Activated T-helper 2 cell treated with anti-CD3 and anti-CD28 coated beads, Interferon-gamma antibody, Interleukin-2, Interleukin-4, amounts not matched to agents 10 μg/mL and 5 μg/mL and 100 μg/mL, durations not matched to agents 14 hours and 24 hours and 36 hours (primary cell): ENCODE results near the gene METTL5. TPM values are rescaled to one million over a fixed set of nuclear protein-coding genes. Genes with fewer than 3 reads are reported as not detected.

ENCODE experiments used
- DNase-seq: peaks from one replicate; pipeline ENCODE4 v3.0.0; 2021; ENCODE audit warnings: low spot score
- H3K27ac Mint-ChIP-seq: one replicate; pipeline ENCODE4 v1.8.0; 2021; ENCODE audit warnings: mixed read lengths
- H3K27me3 Mint-ChIP-seq: one replicate; pipeline ENCODE4 v1.8.0; 2021; ENCODE audit warnings: low read depth, mixed read lengths
- H3K36me3 Mint-ChIP-seq: one replicate; pipeline ENCODE4 v1.8.0; 2021; ENCODE audit warnings: low read depth, mixed read lengths
- H3K4me1 Mint-ChIP-seq: one replicate; pipeline ENCODE4 v1.8.0; 2021; ENCODE audit warnings: low read depth, mixed read lengths
- H3K4me3 Mint-ChIP-seq: one replicate; pipeline ENCODE4 v1.8.0; 2021; ENCODE audit warnings: low read depth, mild to moderate bottlenecking, moderate library complexity, mixed read lengths
- H3K9me3 Mint-ChIP-seq: one replicate; pipeline ENCODE4 v1.8.0; 2021; ENCODE audit warnings: mixed read lengths
- intact Hi-C: fragments of 100-400 bp; cut with micrococcal nuclease; formaldehyde crosslinking; loops from one replicate; pipeline ENCODE4 v1.15.1; 2023
- total RNA-seq: library from RNA; stranded (reverse); gene quantifications from 2 replicates; pipeline ENCODE4 v1.2.3, GENCODE V29; 2022

Gene METTL5
- total RNA-seq, 1 donor from 2014 or later = 95.2 TPM

- H3K9me3 Mint-ChIP-seq = no peaks in the 10 kb centered on the region
- intact Hi-C loops = loop anchor here (10.0 kb wide), 1 partner anchor 433 kb away; the partner anchor contains the start of gene LRP2
- peaks cover 19% of the 10 kb centered on the region for H3K36me3 Mint-ChIP-seq
- peaks cover 6% of the 10 kb centered on the region for H3K27me3 Mint-ChIP-seq
- H3K4me3 Mint-ChIP-seq = peak overlapping the region; percentile 58
- DNase-seq = no peak
- peaks cover 12% of the 10 kb centered on the region for H3K4me1 Mint-ChIP-seq
- no peak overlapping the region for H3K27ac Mint-ChIP-seq
Observed at GRCh38 chr2:169797601-169798000, 27.1 kb downstream of the METTL5 start.

GRCh38 chr2:169796441-169796840, 28.3 kb downstream of the METTL5 start:
- no peak overlapping the region for H3K4me3 Mint-ChIP-seq
- H3K27ac Mint-ChIP-seq = no peak overlapping the region
- no peak for DNase-seq
- peaks cover 8% of the 10 kb centered on the region for H3K27me3 Mint-ChIP-seq
- intact Hi-C loops = loop anchor here (10.0 kb wide), 1 partner anchor 432 kb away; the partner anchor contains the start of gene LRP2
- H3K36me3 Mint-ChIP-seq = peaks cover 10% of the 10 kb centered on the region
- peaks cover 9% of the 10 kb centered on the region for H3K4me1 Mint-ChIP-seq
- H3K9me3 Mint-ChIP-seq = no peaks in the 10 kb centered on the region

GRCh38 chr2:169795181-169795580, 29.5 kb downstream of the METTL5 start:
- Mint-ChIP-seq H3K36me3 (peaks cover 4% of the 10 kb centered on the region), H3K27me3 (peaks cover 8% of the 10 kb centered on the region), H3K4me3 (no peak overlapping the region), H3K4me1 (peaks cover 6% of the 10 kb centered on the region), H3K9me3 (no peaks in the 10 kb centered on the region), H3K27ac (no peak overlapping the region)
- intact Hi-C loops = loop anchor here (10.0 kb wide), 1 partner anchor 430 kb away; the partner anchor contains the start of gene LRP2
- DNase-seq = no peak

GRCh38 chr2:169790581-169790980, 34.1 kb downstream of the METTL5 start:
- no peaks in the 10 kb centered on the region for H3K36me3 Mint-ChIP-seq
- H3K27me3 Mint-ChIP-seq = peaks cover 30% of the 10 kb centered on the region
- intact Hi-C loops = loop anchor here (10.0 kb wide), 1 partner anchor 426 kb away; the partner anchor contains the start of gene LRP2
- no peaks in the 10 kb centered on the region for H3K9me3 Mint-ChIP-seq
- H3K27ac Mint-ChIP-seq = no peak overlapping the region
- no peak overlapping the region for H3K4me3 Mint-ChIP-seq
- peaks cover 5% of the 10 kb centered on the region for H3K4me1 Mint-ChIP-seq
- DNase-seq = no peak

- intact Hi-C loops = no loop called here
- DNase-seq = no peak
- H3K27me3 Mint-ChIP-seq = peaks cover 5% of the 10 kb centered on the region
- H3K4me3 Mint-ChIP-seq = no peak overlapping the region
- no peaks in the 10 kb centered on the region for H3K9me3 Mint-ChIP-seq
- H3K27ac Mint-ChIP-seq = no peak overlapping the region
- peaks cover 4% of the 10 kb centered on the region for H3K4me1 Mint-ChIP-seq
- H3K36me3 Mint-ChIP-seq = no peaks in the 10 kb centered on the region
Observed at GRCh38 chr2:169782513-169782912, 42.2 kb downstream of the METTL5 start.

GRCh38 chr2:169781249-169782013, 43.3 kb downstream of the METTL5 start:
- H3K27ac Mint-ChIP-seq = no peak overlapping the region
- H3K4me3 Mint-ChIP-seq = no peak overlapping the region
- intact Hi-C loops = no loop called here
- H3K36me3 Mint-ChIP-seq = no peaks in the 10 kb centered on the region
- DNase-seq = no peak
- H3K27me3 Mint-ChIP-seq = peaks cover 4% of the 10 kb centered on the region
- H3K4me1 Mint-ChIP-seq = peaks cover 4% of the 10 kb centered on the region
- no peaks in the 10 kb centered on the region for H3K9me3 Mint-ChIP-seq

GRCh38 chr2:169778446-169778845, 46.3 kb downstream of the METTL5 start:
- Mint-ChIP-seq H3K4me1 (peaks cover 7% of the 10 kb centered on the region), H3K27ac (no peak overlapping the region), H3K36me3 (no peaks in the 10 kb centered on the region), H3K4me3 (no peak overlapping the region), H3K27me3 (peaks cover 4% of the 10 kb centered on the region), H3K9me3 (no peaks in the 10 kb centered on the region)
- no peak for DNase-seq
- intact Hi-C loops = no loop called here

- no peaks in the 10 kb centered on the region for H3K36me3 Mint-ChIP-seq
Observed at GRCh38 chr2:169776252-169776761, 48.4 kb downstream of the METTL5 start.

GRCh38 chr2:169775765-169776164, 48.9 kb downstream of the METTL5 start:
- Mint-ChIP-seq H3K9me3 (no peaks in the 10 kb centered on the region), H3K4me3 (no peak overlapping the region), H3K27me3 (peaks cover 7% of the 10 kb centered on the region), H3K36me3 (no peaks in the 10 kb centered on the region), H3K27ac (peak overlapping the region; percentile 53), H3K4me1 (peaks cover 7% of the 10 kb centered on the region)
- intact Hi-C loops = no loop called here
- no peak for DNase-seq

More at GRCh38 chr2:169776252-169776761, 48.4 kb downstream of the METTL5 start:
- no peak overlapping the region for H3K4me3 Mint-ChIP-seq
- no peak for DNase-seq
- peaks cover 7% of the 10 kb centered on the region for H3K4me1 Mint-ChIP-seq
- no peak overlapping the region for H3K27ac Mint-ChIP-seq
- H3K27me3 Mint-ChIP-seq = peaks cover 7% of the 10 kb centered on the region
- H3K9me3 Mint-ChIP-seq = no peaks in the 10 kb centered on the region
- intact Hi-C loops = no loop called here

GRCh38 chr2:169775354-169775753, 49.4 kb downstream of the METTL5 start:
- intact Hi-C loops = no loop called here
- H3K4me3 Mint-ChIP-seq = no peak overlapping the region
- peaks cover 7% of the 10 kb centered on the region for H3K4me1 Mint-ChIP-seq
- no peak for DNase-seq
- H3K9me3 Mint-ChIP-seq = no peaks in the 10 kb centered on the region
- H3K27me3 Mint-ChIP-seq = peaks cover 7% of the 10 kb centered on the region
- H3K36me3 Mint-ChIP-seq = no peaks in the 10 kb centered on the region
- no peak overlapping the region for H3K27ac Mint-ChIP-seq

- Mint-ChIP-seq H3K36me3 (no peaks in the 10 kb centered on the region), H3K9me3 (no peaks in the 10 kb centered on the region), H3K27me3 (peaks cover 11% of the 10 kb centered on the region), H3K4me1 (peaks cover 6% of the 10 kb centered on the region), H3K27ac (no peak overlapping the region), H3K4me3 (no peak overlapping the region)
- no peak for DNase-seq
- intact Hi-C loops = no loop called here
Observed at GRCh38 chr2:169772651-169773050, 52.1 kb downstream of the METTL5 start.

GRCh38 chr2:169771612-169772011, 53.1 kb downstream of the METTL5 start:
- no peaks in the 10 kb centered on the region for H3K36me3 Mint-ChIP-seq
- H3K27ac Mint-ChIP-seq = no peak overlapping the region
- DNase-seq = no peak
- H3K27me3 Mint-ChIP-seq = peaks cover 13% of the 10 kb centered on the region
- intact Hi-C loops = no loop called here
- H3K4me1 Mint-ChIP-seq = peaks cover 12% of the 10 kb centered on the region
- H3K4me3 Mint-ChIP-seq = no peak overlapping the region
- H3K9me3 Mint-ChIP-seq = no peaks in the 10 kb centered on the region

- intact Hi-C loops = no loop called here
- Mint-ChIP-seq H3K9me3 (no peaks in the 10 kb centered on the region), H3K27ac (no peak overlapping the region), H3K36me3 (no peaks in the 10 kb centered on the region), H3K4me3 (no peak overlapping the region), H3K27me3 (peaks cover 13% of the 10 kb centered on the region), H3K4me1 (peaks cover 12% of the 10 kb centered on the region)
- DNase-seq = no peak
Observed at GRCh38 chr2:169771021-169771420, 53.7 kb downstream of the METTL5 start.
